NCI-H2171 (cell line): Measurements from ENCODE around the gene MIEF1.

ENCODE experiments used
- DNase-seq: peaks from one replicate; lab custom pipeline; 2025; lab: John Stamatoyannopoulos, UW

Gene MIEF1

DNA sequence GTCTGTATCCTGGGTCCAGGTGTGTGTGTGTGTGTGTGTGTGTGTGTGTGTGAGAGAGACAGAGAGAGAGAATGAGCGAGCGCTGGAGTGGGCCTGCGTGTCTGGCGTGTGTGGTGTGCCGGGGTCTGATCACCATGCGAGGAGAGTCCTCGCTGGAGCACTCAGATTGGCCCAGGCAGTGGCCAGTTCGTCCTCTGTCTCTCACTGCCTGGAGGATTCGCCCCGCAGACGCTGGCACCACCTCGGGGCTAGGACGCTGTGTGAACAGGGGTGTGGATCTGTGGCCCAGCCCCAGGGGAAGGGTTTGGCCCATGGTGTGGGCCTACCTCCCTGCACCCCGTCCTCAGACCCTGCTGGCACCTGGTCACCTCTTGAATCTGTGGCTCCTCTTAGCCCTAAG is 56.9 kb downstream of the MIEF1 start:
- no peak for DNase-seq

- no peak for DNase-seq
Observed at GRCh38 chr22:39559456-39560105, 57.5 kb downstream of the MIEF1 start.

DNA sequence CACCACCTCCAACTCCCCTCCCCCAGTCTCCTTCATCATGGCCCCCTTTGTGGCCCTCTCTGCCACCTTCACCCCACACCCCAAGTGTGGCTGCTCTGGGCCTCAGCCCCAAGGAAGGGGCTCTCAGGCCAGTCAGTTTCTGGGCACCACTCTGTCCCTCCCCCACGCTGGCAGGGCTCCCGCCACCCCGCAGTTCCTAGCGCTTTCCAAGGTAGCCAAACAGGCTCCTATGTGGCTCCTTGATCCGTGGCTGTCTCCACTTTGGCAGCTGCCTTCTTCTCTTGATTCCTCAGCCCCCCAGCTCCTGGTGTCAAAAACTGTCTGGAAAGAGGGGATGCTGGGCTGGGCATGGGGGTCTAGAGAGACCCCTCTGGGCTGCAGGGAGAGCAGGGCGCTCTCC is 58.0 kb downstream of the MIEF1 start:
- DNase-seq, result no peak

DNA sequence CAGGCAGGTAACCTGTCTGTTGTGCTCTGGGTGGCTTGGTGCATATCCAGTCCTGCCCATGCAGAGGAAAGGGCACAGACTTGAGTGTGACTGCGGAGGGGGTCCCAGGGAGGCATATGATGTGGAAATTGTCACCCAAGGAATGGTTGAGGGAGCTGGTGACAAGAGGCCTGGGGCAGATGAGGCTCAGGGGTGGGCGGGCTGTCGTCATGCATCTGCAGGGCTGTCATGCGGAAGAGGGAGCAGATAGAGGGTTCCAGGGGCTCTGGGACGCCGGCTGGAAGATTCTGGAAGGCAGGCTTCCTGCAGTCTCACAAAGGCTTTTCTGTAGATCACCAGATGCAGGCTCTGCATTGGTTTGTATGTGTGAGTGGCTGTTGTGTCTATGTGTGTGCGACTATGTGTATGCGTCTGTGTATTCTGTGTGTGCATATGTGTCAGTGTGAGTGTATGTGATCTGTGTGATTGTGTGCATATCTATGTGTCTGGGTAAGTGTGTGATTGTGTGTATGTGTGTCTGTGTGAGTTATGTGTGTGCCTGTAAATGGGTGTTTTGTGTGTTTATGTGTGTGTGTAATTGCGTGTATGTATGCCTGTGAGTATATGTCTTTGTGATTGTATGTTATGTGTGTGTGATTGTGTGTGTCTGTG is 60.9 kb downstream of the MIEF1 start:
- DNase-seq, result no peak

DNA sequence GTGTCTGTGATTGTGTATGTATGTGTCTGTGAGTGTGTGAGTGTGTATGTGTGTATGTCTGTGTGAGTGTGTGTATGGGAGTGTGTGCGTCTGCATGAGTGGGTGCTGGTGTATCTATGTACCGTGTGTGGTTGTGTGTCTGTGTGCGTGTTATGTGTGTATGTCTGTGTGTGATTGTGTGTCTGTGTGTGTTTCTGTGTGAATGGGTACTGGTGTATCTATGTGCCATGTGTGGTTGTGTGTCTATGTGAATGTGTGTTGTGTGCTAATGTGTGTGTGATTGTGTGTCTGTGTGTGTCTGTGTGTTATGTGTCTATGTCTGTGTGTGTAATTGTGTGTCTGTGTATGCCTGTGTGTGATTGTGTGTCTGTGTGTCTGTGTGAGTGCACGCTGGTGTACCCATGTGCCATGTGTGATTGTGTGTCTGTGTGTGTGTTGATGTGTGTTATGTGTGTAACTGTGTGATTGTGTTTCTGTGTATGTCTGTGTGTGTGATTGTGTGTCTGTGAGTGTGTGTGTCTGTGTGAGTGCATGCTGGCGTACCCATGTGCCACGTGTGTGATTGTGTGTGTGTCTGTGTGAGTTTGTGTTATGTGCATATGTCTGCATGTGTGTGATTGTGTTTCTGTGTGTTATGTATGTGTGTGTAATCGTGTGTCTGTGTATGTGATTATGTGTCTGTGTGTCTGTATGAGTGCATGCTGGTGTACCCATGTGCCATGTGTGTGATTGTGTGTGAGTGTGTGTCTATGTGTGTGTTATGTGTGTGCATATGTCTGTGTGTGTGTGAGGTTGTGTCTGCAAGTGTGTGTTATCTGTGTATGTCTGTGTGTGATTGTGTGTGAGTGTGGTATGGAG is 61.7 kb downstream of the MIEF1 start:
- no peak for DNase-seq

- DNase-seq, result no peak
Observed at GRCh38 chr22:39565414-39565944, 63.4 kb downstream of the MIEF1 start.

DNA sequence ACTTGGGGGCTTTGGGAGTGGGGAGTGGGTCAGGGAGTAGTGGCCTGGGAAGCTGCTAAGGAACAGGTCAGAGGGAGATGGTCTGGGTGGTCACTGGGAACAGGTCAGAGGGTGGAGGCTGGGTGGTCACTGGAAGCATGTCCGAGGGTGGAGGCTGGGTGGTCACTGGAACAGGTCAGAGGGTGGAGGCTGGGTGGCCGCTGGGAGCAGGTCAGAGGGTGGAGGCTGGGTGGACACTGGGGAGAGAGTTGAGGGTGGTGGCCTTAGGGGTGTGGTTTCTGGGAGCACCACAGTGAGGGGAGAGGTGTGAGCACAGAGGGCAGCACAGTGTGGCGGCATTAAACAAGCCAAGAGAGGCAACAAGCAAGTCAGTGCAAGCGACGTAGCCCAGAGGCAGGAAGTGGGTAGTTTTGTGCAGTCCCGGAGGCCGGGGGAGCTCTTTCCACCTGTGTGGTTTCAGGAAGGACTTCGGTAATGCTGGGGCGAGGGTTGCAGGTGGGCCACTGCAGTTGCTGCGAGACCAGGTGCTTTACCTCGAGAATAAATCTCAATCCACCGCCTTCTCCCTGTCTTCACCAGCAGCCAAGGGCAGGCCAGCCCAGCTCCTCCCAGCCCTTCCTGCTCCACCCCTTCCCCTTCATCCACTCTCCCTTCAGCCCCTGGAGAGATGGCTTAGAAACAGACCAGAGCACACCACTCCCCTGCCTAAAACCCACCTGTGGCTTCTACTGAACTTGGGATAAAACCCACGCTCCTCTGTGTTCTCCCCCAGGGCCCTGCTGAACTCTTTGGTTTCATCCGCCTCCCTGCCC is 65.3 kb downstream of the MIEF1 start:
- DNase-seq, result no peak
